SK-N-MC (cell line): ENCODE results near the gene RGS6.

Source experiments
- DNase-seq: peaks from one replicate; pipeline ENCODE4 v3.0.0-alpha.2; 2011; ENCODE audit warnings: low read depth, low spot score
- H3K27ac ChIP-seq: fragments of 200-600 bp; sonication (generic); 2 replicates; pipeline ENCODE4 v1.5.1; 2016; ENCODE audit warnings: mixed run types
- H3K36me3 ChIP-seq: fragments of 200-600 bp; sonication (generic); 2 replicates; pipeline ENCODE4 v1.6.1; 2017; ENCODE audit warnings: antibody characterized with exemption, low read length, mixed read lengths; ENCODE audit not compliant: insufficient read depth
- H3K4me3 ChIP-seq: fragments of 200-600 bp; sonication (generic); 2 replicates; pipeline ENCODE4 v1.5.1; 2016
- H3K9ac ChIP-seq: fragments of 200-600 bp; sonication (generic); 2 replicates; pipeline ENCODE4 v1.8.0; 2017; ENCODE audit warnings: mixed run types, mixed read lengths; ENCODE audit not compliant: insufficient read length
- H3K9me3 ChIP-seq: fragments of 200-600 bp; sonication (generic); 2 replicates; pipeline ENCODE4 v1.6.1; 2017; ENCODE audit warnings: low read depth, mild to moderate bottlenecking, antibody characterized with exemption, low read length, moderate library complexity, mixed read lengths
- EZH2 ChIP-seq: fragments of 200-600 bp; sonication (generic); IDR thresholded peaks from one replicate; pipeline ENCODE4 v1.6.1; 2017; ENCODE audit warnings: antibody characterized with exemption
- FOXP2 ChIP-seq: optimal IDR thresholded peaks from 2 replicates; pipeline ENCODE3; 2011; ENCODE audit warnings: mild to moderate bottlenecking, moderate library complexity; ENCODE audit not compliant: insufficient read depth; ENCODE audit errors: extremely low read length, control extremely low read depth
- POLR2AphosphoS5 ChIP-seq: IDR thresholded peaks from 2 replicates; pipeline ENCODE4 v1.6.1; 2012; ENCODE audit warnings: mild to moderate bottlenecking, low read depth, low read length, borderline replicate concordance

The RGS6 gene

GRCh38 chr14:72443991-72444441 is 511.8 kb downstream of the RGS6 start:
- H3K9me3 ChIP-seq, result no peaks in the 10 kb centered on the region
- DNase-seq, result no peak
- H3K4me3 ChIP-seq, result no peak overlapping the region
- no peak for TF ChIP-seq EZH2
- TF ChIP-seq FOXP2, result no peak
- no peak for TF ChIP-seq POLR2AphosphoS5
- no peak overlapping the region for H3K9ac ChIP-seq
- no peak overlapping the region for H3K27ac ChIP-seq
- H3K36me3 ChIP-seq, result no peaks in the 10 kb centered on the region

GRCh38 chr14:72444701-72445100 is 512.5 kb downstream of the RGS6 start:
- Histone ChIP-seq H3K9me3 (no peaks in the 10 kb centered on the region), H3K36me3 (no peaks in the 10 kb centered on the region), H3K9ac (no peak overlapping the region), H3K27ac (no peak overlapping the region), H3K4me3 (no peak overlapping the region)
- TF ChIP-seq POLR2AphosphoS5, result no peak
- no peak for TF ChIP-seq FOXP2
- TF ChIP-seq EZH2, result no peak
- DNase-seq, result no peak

GRCh38 chr14:72448212-72448611 is 516.0 kb downstream of the RGS6 start:
- no peak for DNase-seq
- no peak for TF ChIP-seq FOXP2
- no peak for TF ChIP-seq EZH2
- TF ChIP-seq POLR2AphosphoS5, result no peak
- Histone ChIP-seq H3K4me3 (no peak overlapping the region), H3K36me3 (no peaks in the 10 kb centered on the region), H3K27ac (no peak overlapping the region), H3K9ac (no peak overlapping the region), H3K9me3 (no peaks in the 10 kb centered on the region)

- Histone ChIP-seq H3K27ac (peak overlapping the region; percentile 95), H3K4me3 (peak overlapping the region; percentile 27), H3K9me3 (no peaks in the 10 kb centered on the region), H3K36me3 (no peaks in the 10 kb centered on the region), H3K9ac (peak overlapping the region; percentile 48)
- TF ChIP-seq EZH2 (no peak), POLR2AphosphoS5 (no peak), FOXP2 (no peak)
- DNase-seq, result peak; percentile 44
Observed at GRCh38 chr14:72450473-72451044, 518.3 kb downstream of the RGS6 start.

GRCh38 chr14:72451054-72451972 is 519.1 kb downstream of the RGS6 start:
- Histone ChIP-seq H3K36me3 (no peaks in the 10 kb centered on the region), H3K27ac (peak overlapping the region; percentile 95), H3K9me3 (no peaks in the 10 kb centered on the region), H3K4me3 (peak overlapping the region; percentile 27), H3K9ac (peak overlapping the region; percentile 49)
- TF ChIP-seq FOXP2, result no peak
- TF ChIP-seq POLR2AphosphoS5, result peak; percentile 73; the same call in 1 of the 2 replicates
- DNase-seq, result peak; percentile 78

GRCh38 chr14:72452774-72453173 is 520.5 kb downstream of the RGS6 start:
- Histone ChIP-seq H3K4me3 (no peak overlapping the region), H3K9me3 (no peaks in the 10 kb centered on the region), H3K9ac (no peak overlapping the region), H3K36me3 (no peaks in the 10 kb centered on the region), H3K27ac (peak overlapping the region; percentile 95; the same call in 1 of the 2 replicates)
- TF ChIP-seq FOXP2 (no peak), EZH2 (no peak), POLR2AphosphoS5 (no peak)
- DNase-seq, result no peak

- Histone ChIP-seq H3K36me3 (no peaks in the 10 kb centered on the region), H3K4me3 (no peak overlapping the region), H3K9ac (no peak overlapping the region), H3K9me3 (no peaks in the 10 kb centered on the region), H3K27ac (no peak overlapping the region)
- DNase-seq, result no peak
- no peak for TF ChIP-seq FOXP2
- no peak for TF ChIP-seq POLR2AphosphoS5
- no peak for TF ChIP-seq EZH2
Observed at GRCh38 chr14:72454388-72455160, 522.3 kb downstream of the RGS6 start.

- DNase-seq, result no peak
- no peak for TF ChIP-seq POLR2AphosphoS5
- TF ChIP-seq FOXP2, result no peak
- no peak for TF ChIP-seq EZH2
- Histone ChIP-seq H3K36me3 (no peaks in the 10 kb centered on the region), H3K27ac (no peak overlapping the region), H3K9me3 (no peaks in the 10 kb centered on the region), H3K4me3 (no peak overlapping the region), H3K9ac (no peak overlapping the region)
Observed at GRCh38 chr14:72457641-72458040, 525.4 kb downstream of the RGS6 start.
